GM12878 (cell line): Measurements from ENCODE around the gene IL17RE. TPM values are rescaled to one million over a fixed set of nuclear protein-coding genes. Genes with fewer than 3 reads are reported as not detected.
A peak's percentile ranks its signal among the peaks of the same experiment; 100 is the strongest.

Experiments
- BCLAF1 ChIP-seq: fragments of 450-650 bp; IDR thresholded peaks from 2 replicates; pipeline ENCODE4 v1.6.1; 2017; ENCODE audit warnings: antibody characterized with exemption, mild to moderate bottlenecking, moderate library complexity
- CHD1 ChIP-seq: IDR thresholded peaks from 2 replicates; pipeline ENCODE4 v1.6.1; 2012; ENCODE audit warnings: low read depth, low read length, improper control_type of control experiment
- EED ChIP-seq: sonication (generic); IDR thresholded peaks from 2 replicates; pipeline ENCODE4 v1.6.1; 2016; ENCODE audit warnings: antibody characterized with exemption, low read depth
- IRF5 ChIP-seq: fragments of 450-650 bp; IDR thresholded peaks from 2 replicates; pipeline ENCODE4 v1.6.1; 2017; ENCODE audit warnings: borderline replicate concordance
- JUND ChIP-seq: IDR thresholded peaks from 2 replicates; pipeline ENCODE4 v1.6.1; 2012; ENCODE audit warnings: low read depth, mild to moderate bottlenecking, low read length, improper control_type of control experiment, moderate library complexity
- KAT2A ChIP-seq: conservative IDR thresholded peaks from 2 replicates; pipeline ENCODE4 v1.6.1; 2011; ENCODE audit warnings: low read depth, low read length; ENCODE audit not compliant: control insufficient read depth
- NFYA ChIP-seq: IDR thresholded peaks from 2 replicates; pipeline ENCODE4 v1.6.1; 2011; ENCODE audit warnings: low read depth, mild to moderate bottlenecking, low read length, improper control_type of control experiment, borderline replicate concordance
- NR2F1 ChIP-seq: fragments of 450-650 bp; conservative IDR thresholded peaks from 2 replicates; pipeline ENCODE4 v1.6.1; 2017; ENCODE audit warnings: mild to moderate bottlenecking
- POLR2A ChIP-seq: IDR thresholded peaks from 2 replicates; pipeline ENCODE4 v1.6.1; 2011; ENCODE audit warnings: low read depth, mild to moderate bottlenecking, low read length
- POLR2AphosphoS2 ChIP-seq: IDR thresholded peaks from 2 replicates; pipeline ENCODE4 v1.6.1; 2011; ENCODE audit warnings: low read depth, mild to moderate bottlenecking, low read length, improper control_type of control experiment, moderate library complexity
- POLR2AphosphoS5 ChIP-seq: IDR thresholded peaks from 2 replicates; pipeline ENCODE4 v1.6.1; 2011; ENCODE audit warnings: mild to moderate bottlenecking, low read length, inconsistent platforms
- SREBF2 ChIP-seq: IDR thresholded peaks from 2 replicates; pipeline ENCODE4 v1.6.1; 2012; ENCODE audit warnings: mild to moderate bottlenecking, low read length
- STAT3 ChIP-seq: IDR thresholded peaks from 2 replicates; pipeline ENCODE4 v1.6.1; 2011; ENCODE audit warnings: low read depth, low read length, improper control_type of control experiment
- YY1 ChIP-seq: IDR thresholded peaks from 2 replicates; pipeline ENCODE4 v1.6.1; 2011; ENCODE audit warnings: low read depth, mild to moderate bottlenecking, low read length
- ZBED1 ChIP-seq: IDR thresholded peaks from 2 replicates; pipeline ENCODE4 v1.6.1; 2016; ENCODE audit warnings: borderline replicate concordance
- ZBTB4 ChIP-seq: fragments of 450-650 bp; formaldehyde crosslinking; IDR thresholded peaks from 2 replicates; pipeline ENCODE4 v1.4.0; 2022; ENCODE audit warnings: mild to moderate bottlenecking, moderate library complexity
- ZNF687 ChIP-seq: fragments of 450-650 bp; IDR thresholded peaks from 2 replicates; pipeline ENCODE4 v1.6.1; 2017; ENCODE audit warnings: mild to moderate bottlenecking, moderate library complexity
- polyA plus RNA-seq, 11 experiments: library from polyadenylated mRNA; depleted of rRNA in 4 of 11; unstranded in 6 of 11; stranded (reverse) in 5 of 11; fragments of >200 nt; fragmentation: Nextera tagmentation in 4 of 11; fragmentation: Illumina TruSeq in 1 of 11; extraction: Ambion mirVana in 4 of 11; extraction: Trizol in 1 of 11; gene quantifications; 1 replicate in 1 of 11; 2 replicates in 10 of 11; pipeline versions ENCODE4 v1.2.1 to v1.2.3, GENCODE V29; 2011 to 2016; ENCODE audit warnings: inconsistent platforms in 2 of 11, missing spikeins in 2 of 11, low read depth in 1 of 11
- total RNA-seq, 4 experiments: library from RNA; depleted of rRNA in 3 of 4; stranded (reverse); fragments of >200 nt in 3 of 4; fragmentation: Illumina TruSeq in 1 of 4; extraction: Trizol in 1 of 4; gene quantifications; 2 replicates each; pipeline versions ENCODE4 v1.2.1 to v1.2.3, GENCODE V29; 2013 to 2021

IL17RE gene
- total and polyA plus RNA-seq, 10 of the 15 experiments (the other 5 are each of a cell fraction or from before 2014, with no cell fraction given) = 0.04 to 0.51 (median 0.12) TPM; not detected in 2

GRCh38 chr3:9932843-9933560 lies 30.4 kb downstream of the IL17RE start (continued):
- no peak for TF ChIP-seq KAT2A
- peak; percentile 51; the same call in 1 of the 2 replicates for TF ChIP-seq ZNF687
- TF ChIP-seq POLR2AphosphoS2 = no peak
- TF ChIP-seq JUND = peak; percentile 39; the same call in 1 of the 2 replicates
- TF ChIP-seq POLR2AphosphoS5 = no peak; the same call in none of the 2 replicates
- TF ChIP-seq ZBTB4 (CRISPR knock-in tag) = no peak
- TF ChIP-seq EED = no peak; the same call in 1 of the 2 replicates
- TF ChIP-seq STAT3 = no peak
- TF ChIP-seq NFYA = no peak
- TF ChIP-seq BCLAF1 = no peak
- no peak for TF ChIP-seq IRF5
- no peak for TF ChIP-seq CHD1
- 0 out of 2 replicates have a peak, but pooled peaks have one; percentile 49 for TF ChIP-seq YY1
- TF ChIP-seq SREBF2 = no peak
- TF ChIP-seq NR2F1 = peak; percentile 61
- TF ChIP-seq ZBED1 = no peak
- peak; percentile 66 for TF ChIP-seq POLR2A
